Measurements from ENCODE around the gene DMRTB1.

DMRTB1 gene

DNA sequence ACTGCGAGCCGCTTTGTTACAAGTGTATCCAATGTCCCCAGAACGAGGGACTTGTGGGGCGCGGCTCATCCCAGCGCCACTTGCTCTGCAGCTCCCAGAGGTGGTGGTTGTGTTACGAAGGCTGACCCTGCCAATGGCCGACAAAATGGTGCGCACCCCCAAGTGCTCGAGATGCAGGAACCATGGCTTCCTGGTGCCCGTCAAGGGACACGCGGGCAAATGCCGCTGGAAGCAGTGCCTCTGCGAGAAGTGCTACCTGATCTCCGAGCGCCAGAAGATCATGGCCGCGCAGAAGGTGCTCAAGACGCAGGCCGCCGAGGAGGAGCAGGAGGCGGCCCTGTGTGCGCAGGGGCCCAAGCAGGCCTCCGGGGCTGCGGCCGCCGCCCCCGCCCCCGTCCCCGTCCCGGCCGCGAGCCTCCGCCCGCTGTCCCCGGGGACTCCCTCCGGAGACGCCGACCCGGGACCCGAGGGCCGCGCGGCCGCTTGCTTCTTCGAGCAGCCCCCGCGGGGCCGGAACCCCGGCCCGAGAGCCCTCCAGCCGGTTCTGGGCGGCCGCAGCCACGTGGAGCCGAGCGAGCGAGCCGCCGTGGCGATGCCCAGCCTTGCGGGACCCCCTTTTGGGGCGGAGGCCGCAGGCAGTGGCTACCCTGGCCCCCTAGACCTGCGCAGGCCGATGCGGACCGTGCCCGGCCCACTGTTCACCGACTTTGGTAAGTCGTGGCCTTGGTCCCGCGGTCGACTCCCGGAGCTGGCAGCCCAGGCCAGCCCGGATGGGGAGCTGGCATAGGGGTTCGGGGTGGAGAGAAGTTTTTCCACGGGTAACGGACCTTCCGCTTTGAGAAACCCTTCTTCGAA lies at the start of gene DMRTB1:
TSS of gene DMRTB1 (plus strand) at position 79 of the 855 bp plus-strand sequence. CDS start at position 134, 55 bp downstream.
- in situ Hi-C loops (cut with HindIII; ENCODE audit: low sequenced_read_pairs): loop anchor here (25.0 kb wide), 1 partner anchor 278 kb away; the partner anchor contains the start of gene GLIS1

- in situ Hi-C loops (cut with HindIII; ENCODE audit: low sequenced_read_pairs): no loop called here
Observed at GRCh38 chr1:53409695-53410094, 49.5 kb upstream of the DMRTB1 start.

DNA sequence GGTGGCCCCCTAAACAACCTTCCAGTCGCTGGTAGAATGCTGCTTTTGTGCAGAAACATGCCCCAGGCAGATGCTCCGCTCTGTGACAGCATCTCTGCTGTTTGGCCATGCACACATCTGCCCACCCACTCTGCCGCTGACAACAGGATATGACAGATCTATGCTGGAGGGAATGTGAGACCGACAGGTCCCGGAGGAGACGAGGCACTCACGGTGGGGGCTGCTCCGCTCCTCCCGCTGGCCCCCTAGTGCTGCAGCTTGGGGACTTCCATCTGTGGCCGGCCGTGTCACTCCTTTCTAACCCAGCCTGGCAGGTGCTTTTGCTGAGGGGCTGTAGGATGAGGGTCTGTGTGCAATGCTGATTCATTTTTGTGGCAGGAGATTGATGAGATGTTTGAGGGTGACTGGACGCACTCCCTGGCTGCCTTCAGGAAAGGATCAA lies 49.1 kb upstream of the DMRTB1 start:
- in situ Hi-C loops (cut with HindIII; ENCODE audit: low sequenced_read_pairs): no loop called here

- in situ Hi-C loops (cut with HindIII; ENCODE audit: low sequenced_read_pairs): no loop called here
Observed at GRCh38 chr1:53410701-53411100, 48.5 kb upstream of the DMRTB1 start.

DNA sequence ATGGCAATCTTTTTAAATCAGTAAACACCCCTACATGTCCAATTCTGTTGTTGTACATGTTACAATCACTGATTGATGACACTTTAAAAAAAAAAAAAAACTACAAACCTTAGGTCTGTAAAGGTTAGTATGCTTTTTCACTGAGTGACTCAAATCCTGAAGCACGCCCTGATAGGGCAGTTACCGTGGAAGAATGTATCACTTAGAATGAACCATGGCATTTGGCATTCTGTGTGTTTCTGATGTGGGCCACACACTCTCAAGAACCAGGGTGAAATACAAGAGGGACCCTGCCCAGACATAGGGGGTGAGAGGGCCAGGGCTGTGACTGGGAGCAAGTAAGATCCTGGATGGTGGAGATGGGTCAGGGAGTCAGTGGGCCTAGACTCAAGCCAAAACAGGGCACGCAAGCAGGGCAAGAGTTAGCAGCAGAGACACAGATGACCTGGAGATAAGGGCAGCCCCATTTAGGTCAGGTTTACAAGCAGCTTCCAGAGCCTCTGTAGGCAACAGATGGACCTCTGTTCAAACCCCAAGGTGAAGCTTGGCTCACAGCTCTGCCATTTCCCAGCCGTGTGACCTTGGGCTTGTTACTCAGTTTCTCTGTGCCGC lies 47.6 kb upstream of the DMRTB1 start:
- in situ Hi-C loops (cut with HindIII; ENCODE audit: low sequenced_read_pairs): no loop called here

- in situ Hi-C loops (cut with HindIII; ENCODE audit: low sequenced_read_pairs): no loop called here
Observed at GRCh38 chr1:53412285-53413174, 46.7 kb upstream of the DMRTB1 start.

- in situ Hi-C loops (cut with HindIII; ENCODE audit: low sequenced_read_pairs): no loop called here
Observed at GRCh38 chr1:53413175-53414001, 45.8 kb upstream of the DMRTB1 start.

DNA sequence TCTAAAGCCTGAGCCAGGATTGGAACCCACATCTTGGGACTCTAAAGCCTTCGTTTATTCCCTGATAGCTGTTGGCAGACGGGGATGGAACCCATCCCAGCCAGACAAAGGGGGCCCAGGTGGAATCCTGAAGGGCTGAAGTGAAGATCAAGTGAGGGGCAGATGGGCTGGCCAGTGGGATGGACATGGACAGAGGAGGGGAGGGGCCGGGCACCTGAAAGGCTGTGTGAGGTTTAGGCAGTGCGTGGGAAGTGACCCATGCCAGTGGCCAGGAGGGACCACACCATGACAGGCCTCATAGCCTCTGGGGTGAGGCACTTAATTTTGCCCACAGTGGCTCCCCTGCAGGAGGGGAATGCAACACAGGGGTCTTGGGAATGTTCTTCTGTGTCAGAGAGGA lies 44.6 kb upstream of the DMRTB1 start:
- in situ Hi-C loops (cut with HindIII; ENCODE audit: low sequenced_read_pairs): no loop called here

GRCh38 chr1:53415432-53415831 lies 43.8 kb upstream of the DMRTB1 start:
- in situ Hi-C loops (cut with HindIII; ENCODE audit: low sequenced_read_pairs): no loop called here

GRCh38 chr1:53416269-53416813 lies 42.9 kb upstream of the DMRTB1 start:
- in situ Hi-C loops (cut with HindIII; ENCODE audit: low sequenced_read_pairs): no loop called here

DNA sequence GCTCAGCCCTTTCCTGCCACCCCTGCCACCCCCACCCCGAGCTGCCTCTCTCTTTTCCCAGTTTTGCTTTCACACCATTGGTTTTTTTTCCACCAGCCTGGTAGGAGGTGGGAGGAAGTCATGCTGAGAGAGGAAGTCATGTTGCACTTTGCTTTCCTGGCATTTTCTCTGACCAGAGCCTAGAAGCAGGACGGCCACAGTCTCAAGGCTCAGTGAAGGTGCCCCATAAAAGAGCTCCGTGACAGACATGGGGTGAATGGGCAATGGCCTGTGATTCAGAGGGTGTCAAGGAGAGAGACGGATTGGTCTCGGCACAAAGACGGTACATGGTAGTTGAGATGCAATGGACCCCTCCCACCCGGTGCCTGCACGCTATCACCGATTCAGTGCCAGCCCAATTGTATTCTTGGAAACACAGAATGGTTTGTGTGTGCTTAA lies 42.1 kb upstream of the DMRTB1 start:
- in situ Hi-C loops (cut with HindIII; ENCODE audit: low sequenced_read_pairs): no loop called here

- in situ Hi-C loops (cut with HindIII; ENCODE audit: low sequenced_read_pairs): no loop called here
Observed at GRCh38 chr1:53419034-53419433, 40.2 kb upstream of the DMRTB1 start.

GRCh38 chr1:53420341-53420740 lies 38.9 kb upstream of the DMRTB1 start:
- in situ Hi-C loops (cut with HindIII; ENCODE audit: low sequenced_read_pairs): no loop called here

DNA sequence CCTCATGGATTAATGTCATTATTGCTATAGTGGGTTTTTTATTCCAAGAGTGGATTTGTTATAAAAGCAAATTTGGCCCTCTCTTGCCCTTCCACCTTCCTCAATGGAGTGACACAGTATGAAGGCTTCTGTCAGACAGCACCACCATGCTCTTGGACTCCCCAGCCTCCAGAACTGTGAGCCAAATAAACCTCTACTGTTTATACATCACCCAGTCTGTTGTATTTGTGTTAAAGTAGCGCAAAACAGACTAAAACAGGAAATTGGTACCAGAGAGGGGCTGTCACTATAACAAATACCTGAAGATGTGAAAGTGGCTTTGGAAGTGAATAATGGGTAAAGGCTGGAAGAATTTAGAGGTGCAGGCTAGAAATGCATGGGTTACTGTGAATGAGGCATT lies 38.0 kb upstream of the DMRTB1 start:
- in situ Hi-C loops (cut with HindIII; ENCODE audit: low sequenced_read_pairs): no loop called here

DNA sequence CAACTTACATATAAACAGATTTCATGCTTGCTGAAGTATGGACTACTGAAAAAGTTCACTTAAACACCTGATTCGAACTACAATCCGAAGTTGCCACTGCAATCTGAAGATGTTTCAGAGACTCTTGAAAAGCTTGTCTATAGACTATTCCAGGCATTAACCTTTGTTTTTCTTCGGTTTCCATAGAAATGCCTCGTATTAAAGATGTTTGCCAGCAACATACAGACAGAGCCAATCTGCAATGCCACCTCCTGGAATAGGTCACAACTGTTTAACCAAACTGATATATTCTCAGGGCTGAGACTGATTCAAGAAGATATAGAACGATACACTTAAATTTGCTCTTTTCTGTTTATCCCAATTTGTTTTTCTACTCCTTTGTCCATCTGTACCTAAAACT lies 28.9 kb upstream of the DMRTB1 start:
- in situ Hi-C loops (cut with HindIII; ENCODE audit: low sequenced_read_pairs): no loop called here

DNA sequence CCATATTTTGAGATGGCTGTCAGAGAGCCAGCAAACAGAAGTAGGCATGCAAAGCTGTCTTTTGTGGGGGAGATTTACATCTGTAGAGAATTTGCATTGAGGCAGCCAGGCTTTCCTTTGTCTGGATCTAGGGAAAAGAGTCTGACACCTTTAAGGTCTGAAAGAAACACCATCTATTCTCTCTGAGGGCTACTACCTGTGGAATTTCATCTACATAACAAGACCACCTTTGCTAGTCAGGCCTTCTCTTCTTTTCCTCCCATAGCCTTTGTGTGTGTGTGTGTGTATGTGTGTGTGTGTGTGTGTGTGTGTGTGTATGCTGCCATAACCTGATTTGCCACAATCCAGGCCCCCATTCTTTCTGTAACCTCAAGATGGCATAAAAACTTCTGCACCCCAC lies 28.4 kb upstream of the DMRTB1 start:
- in situ Hi-C loops (cut with HindIII; ENCODE audit: low sequenced_read_pairs): no loop called here

DNA sequence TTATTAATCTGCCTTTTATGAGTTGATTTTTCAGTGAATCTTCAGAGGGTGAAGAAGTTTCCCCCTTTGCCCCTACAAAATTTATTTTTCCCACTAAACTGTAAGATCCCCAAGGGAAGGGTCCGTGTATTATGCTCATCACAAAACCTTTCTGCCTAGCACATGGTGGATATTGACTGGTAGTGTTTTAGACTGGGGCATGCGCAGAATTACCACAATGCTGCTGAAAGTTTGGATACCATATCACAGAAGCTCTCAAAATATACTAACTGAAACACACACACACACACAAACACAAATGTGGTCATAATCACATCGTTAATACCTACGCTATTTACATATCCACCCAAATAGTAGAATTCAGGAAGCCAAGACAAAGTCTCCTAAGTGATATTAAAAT lies 28.0 kb upstream of the DMRTB1 start:
- in situ Hi-C loops (cut with HindIII; ENCODE audit: low sequenced_read_pairs): no loop called here

GRCh38 chr1:53431805-53432565 lies 27.2 kb upstream of the DMRTB1 start:
- in situ Hi-C loops (cut with HindIII; ENCODE audit: low sequenced_read_pairs): no loop called here

DNA sequence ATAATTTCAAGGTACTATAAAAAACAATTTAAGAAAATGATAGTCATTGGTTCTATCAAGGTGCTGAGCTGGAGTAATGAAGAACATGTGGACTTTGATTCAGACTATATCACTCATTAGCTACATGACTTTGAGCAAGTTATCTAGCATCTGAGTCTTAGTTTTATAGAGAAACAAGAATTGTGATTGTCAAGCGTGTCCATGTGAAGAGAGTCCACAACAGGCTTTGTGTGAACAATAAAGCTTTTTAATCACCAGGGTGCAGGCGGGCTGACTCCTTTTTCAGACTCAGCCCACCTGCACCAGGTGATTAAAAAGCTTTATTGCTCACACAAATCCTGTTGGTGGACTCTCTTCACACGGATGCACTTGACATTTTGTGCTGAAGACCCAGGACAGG lies 26.6 kb upstream of the DMRTB1 start:
- in situ Hi-C loops (cut with HindIII; ENCODE audit: low sequenced_read_pairs): no loop called here

Measured in DLD1 (cell line).